ENCODE measurements around the gene REV1.
"Not testable (repeated sequence)": the region's sequence is repeated elsewhere in the genome, so short reads cannot be mapped to it uniquely, and the experiment has no call there.

The REV1 gene

DNA sequence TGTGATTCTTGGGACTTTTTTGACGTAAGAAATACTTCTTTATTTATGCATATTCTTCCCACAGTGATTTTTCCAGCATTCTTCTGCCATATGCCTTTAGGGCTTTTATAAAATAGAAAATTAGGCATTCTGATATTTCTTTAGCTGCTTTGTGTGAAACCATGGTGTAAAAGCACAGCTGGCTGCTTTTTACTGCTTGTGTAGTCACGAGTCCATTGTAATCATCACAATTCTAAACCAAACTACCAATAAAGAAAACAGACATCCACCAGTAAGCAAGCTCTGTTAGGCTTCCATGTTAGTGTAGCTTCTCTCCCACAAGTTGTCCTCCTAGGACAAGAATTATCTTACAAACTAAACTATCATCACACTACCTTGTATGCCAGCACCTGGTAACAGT lies 90.0 kb downstream of the REV1 start:
- DNase-seq: no peak

DNA sequence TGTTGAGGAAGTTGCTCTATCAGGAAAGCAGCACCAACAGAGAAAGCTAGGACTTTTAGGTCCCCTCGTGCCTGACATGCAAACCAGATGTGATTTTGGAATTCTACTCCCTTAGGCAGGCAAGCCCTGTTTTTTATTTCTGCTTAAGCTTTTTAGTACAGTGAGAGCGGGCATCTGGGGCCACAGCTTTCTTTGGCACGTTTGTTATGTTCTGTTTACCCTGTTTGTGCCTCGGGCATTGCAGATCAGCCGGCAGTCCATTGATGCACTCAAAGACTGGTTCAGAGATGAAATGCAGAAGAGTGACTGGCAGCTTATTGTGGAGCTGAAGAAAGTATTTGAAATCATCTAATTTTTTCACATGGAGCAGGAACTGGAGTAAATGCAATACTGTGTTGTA lies 90.8 kb downstream of the REV1 start:
- DNase-seq: no peak

DNA sequence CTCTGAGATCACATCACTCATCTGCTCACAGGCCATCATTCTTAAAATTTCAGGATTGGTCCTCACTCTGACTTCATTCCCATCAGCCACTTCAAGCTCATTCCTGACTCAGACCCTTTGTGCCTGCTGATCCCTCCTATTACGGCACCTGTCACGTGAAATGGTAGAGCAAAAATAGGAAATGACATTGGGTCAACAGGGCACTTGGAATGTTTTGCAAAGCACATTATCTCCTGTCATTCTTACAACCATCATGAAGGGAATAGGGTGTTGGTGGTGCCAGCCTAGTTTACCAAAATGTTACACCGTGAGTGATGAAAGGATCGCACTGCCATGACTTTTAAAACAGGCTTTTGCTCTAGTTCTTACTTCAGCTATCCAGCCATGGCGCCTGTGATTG lies 91.5 kb downstream of the REV1 start:
- DNase-seq: no peak

DNA sequence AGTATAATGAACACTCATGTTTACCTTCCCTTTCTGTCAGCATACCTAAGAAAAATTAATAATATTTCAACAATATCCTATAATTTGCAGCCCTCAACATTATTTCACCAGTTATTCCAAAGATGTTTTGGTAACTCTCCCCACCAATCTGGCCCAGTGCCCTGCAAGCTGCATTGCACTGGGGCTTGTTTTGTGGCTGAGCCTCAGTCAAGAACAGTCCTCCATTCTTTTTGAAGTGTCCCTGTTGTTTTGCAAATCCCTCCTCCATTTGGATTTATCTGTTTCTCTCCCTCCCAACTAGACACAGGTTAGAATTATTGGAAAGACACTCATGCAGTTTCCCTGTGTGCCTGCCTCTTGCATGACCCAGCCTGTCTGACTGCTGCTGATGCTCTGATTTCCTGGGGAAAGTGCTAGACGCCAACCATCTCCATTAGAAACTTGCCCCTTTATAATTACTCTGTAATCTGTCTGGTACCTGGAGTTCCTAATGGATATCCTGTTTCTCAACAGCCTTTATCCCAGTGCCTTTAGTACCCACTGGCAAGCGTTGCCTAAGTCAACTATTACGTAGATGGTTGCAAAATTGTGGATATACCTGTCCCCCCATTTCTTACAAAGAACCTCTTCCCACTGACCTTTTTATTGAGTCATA lies 92.4 kb downstream of the REV1 start:
- DNase-seq: no peak

DNA sequence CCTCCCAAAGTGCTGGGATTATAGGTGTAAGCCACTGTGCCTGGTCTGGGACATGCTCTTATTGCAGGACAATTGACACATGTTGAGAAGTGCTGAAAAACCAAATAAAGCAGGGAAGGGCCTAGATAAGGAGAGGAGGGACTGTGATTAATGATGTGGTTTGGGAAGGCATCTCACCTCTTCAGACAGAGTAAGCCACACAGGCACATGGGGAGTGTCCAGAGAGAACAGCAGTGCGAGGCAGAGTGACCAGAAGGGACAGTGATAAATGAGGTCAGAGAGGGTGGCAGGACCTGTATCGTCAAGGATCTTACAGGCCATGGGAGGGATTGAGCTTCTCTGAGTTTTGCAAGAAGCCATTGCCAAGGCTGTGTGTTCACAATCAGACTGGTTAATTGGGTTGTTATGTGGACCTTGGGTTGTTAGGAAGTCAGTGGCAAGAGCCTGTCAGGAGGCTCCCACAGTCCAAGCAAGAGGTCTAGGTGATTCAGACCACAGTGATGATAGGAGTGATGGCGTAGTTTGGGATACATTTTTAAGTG lies 94.2 kb downstream of the REV1 start:
- DNase-seq: no peak

DNA sequence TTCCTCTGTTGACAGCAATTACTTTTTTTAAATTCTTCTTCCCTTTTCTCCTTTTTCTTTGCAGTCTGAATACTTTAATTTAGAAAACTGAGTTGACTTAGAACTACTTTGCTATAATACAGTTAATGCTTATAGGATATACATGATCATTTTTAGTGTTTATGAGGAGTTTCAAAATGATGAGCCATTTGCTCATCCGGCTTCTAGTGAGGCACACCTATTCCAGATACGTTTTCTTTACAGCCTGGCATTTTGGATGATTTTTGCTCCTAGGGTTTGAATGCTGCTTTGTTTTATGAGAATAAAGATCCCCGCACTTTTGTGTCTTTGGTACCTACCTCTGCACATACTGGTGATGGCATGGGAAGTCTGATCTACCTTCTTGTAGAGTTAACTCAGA lies 99.9 kb downstream of the REV1 start:
- no peak for DNase-seq

DNA sequence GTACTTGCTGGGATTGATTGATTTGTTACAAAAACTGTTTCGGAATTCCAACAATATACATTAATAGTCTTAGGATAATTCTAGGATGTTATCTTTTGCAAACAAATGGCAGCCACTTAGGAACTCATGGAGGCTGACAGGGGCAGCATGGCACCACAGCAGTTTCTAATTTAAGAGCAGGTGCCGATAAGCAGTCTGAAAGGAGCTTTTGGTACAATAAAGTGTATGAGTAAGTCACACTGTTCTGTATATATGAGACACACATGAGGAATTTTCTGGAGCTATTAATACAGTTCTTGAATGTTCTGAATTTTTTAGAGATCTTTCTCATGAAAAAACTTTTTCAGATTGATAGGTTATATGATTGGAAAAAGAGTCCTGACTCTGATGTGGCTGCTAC lies 100.4 kb downstream of the REV1 start:
- no peak for DNase-seq

DNA sequence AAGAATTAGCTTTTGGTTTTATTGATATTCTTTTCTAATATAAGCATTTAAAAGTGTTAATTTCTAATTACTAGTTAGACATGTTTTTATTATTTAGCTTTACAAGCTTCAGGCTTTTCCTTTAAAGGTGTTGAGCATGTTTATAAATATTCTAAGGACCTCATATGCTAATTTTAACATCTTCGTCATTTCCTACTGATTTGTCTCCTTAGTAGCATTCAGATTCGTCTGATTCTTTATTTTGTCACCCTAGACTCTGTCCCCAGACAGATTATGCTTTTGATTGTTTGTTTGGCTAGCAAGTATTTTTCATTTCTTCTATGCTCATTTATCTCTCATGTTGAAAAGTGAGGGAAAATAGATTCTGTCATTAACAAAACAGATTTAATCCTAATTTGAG lies 100.9 kb downstream of the REV1 start:
- no peak for DNase-seq

DNA sequence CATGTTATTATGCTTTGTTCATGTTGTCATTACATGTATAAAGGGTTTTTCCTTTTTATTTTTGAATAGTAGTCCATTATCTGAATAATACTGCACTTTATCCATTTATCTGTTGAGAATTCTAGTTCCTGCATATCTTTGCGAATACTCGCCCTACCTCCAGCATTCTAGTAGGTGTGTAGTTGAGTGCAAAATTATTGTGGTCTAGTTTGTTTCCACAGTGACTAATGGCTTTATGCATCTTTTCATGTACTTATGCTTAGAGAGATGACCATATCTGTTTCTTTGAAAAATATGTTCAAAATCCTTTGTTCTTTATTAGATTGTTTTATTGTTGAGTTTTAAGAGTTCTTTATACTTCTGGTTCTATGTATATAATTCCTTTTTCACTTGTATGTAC lies 103.8 kb downstream of the REV1 start:
- DNase-seq: no peak

DNA sequence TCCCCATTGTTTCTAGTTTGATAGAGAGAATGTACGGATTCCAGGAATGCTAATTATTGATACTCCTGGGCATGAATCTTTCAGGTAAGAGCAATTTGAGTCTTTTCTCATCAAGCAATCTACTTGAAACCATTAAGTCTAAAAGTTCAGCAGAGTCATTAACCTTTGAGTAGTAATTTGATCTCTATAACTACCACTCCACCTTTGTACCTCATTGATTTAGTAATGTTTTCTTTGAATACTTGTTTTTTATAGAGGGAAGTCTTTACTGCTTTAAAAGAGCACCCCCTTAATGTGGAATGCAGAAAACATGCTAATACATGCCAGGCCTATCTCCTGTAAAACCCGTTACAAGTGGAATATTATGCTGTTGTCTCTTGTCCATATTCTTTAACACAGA lies 107.7 kb downstream of the REV1 start:
- no peak for DNase-seq

DNA sequence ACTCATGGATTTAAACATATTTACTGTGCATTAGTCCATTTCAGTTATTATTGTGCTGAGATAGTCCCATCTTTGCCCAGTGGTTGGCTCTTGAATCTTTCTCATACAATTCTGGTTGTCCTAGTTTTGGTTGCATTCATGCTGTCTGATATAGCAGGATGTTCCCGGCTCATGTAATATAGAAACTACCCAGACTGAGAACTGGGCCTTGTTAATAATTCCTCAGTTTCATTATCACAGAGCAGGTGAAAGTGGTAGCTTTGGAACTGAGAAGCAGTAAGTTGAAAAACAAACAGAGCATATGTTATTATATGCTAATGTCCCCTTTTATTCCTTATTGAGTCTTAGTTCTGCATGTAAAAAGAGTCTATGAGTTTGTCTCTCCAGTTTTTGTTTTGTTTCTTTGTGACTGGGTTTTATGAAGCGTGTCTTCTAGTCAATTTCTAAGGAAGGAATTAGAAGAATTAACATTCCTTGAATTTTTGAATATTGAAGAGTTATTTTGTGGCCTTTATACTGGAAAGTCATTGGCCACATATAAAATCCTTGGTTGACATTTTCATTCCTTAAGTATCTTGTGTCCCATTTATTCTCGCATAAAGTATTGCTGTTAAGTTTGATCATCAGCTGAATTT lies 109.3 kb downstream of the REV1 start:
- no peak for DNase-seq

DNA sequence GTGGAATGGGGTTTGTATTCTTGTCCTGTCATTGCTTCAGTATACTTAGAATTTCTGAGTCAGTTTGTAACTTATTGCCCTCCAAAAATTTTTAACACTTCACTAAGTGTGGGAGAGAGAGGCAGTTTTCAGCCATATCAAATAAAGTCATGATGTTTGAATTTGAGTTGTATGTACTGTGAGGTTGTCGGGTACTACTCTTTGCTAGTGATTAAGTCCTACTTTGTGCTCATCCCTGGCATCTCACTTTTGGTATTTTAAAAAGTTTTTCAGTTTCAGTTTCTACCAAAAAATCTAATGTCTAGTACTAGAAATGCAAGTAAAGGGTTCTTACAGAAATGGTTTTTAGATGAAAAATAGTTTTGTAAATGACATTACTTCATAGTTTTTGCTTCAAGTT lies 111.9 kb downstream of the REV1 start:
- no peak for DNase-seq

DNA sequence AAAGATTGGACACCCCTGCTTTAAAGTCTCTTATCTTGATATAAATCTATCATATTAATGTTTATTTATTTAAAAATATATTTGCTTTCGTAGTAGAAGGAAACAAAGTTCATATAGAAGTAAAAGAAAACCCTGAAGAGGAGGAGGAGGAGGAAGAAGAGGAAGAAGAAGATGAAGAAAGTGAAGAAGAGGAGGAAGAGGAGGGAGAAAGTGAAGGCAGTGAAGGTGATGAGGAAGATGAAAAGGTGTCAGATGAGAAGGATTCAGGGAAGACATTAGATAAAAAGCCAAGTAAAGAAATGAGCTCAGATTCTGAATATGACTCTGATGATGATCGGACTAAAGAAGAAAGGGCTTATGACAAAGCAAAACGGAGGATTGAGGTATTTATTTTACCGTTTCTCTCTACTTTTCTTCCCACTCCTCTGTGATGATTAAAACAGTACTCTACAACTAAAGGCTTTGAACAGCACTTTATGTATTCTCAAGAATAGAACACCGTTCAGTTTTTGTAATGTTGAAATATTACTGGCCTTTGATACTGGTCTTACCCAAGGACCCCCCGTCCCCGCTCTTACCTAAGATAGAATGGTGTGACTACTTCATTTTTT lies 113.5 kb downstream of the REV1 start:
- DNase-seq: no peak

DNA sequence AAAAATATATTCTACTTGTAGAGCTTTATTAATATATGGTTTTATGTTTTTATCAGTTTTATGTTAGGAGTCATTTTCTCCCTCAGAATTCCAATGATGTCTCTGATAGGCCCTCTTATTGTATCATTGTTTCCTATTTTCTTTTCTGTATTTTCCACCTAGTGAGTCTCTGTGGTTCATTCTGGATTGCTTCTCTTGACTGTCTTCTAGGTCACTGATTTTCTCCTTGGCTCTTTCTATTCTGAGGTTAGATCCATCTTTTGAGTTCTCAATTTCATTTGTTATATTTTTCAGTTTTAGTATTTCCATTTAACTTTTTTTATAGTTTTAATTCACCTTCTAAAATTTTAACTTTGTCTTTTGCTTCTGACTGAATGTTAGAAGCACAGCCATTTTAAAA lies 115.1 kb downstream of the REV1 start:
- DNase-seq: no peak

DNA sequence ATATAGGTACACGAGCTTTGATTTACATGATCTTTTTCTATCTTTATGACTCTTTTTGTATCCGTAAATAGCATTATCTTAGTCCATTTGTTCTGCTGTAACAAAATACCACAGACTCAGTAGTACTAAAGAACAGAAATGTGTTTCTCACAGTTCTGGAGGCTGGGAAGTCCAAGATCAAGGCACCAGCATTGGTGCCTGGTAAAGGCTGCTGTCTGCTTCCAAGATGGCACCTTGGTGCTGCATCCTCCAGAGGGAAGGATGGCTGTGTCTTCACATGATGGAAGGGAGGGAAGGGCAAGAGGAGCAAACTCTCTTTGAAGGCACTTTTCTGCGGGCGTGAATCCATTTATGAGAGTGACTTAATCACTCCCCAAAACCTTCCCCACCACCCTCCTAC lies 116.7 kb downstream of the REV1 start:
- DNase-seq: no peak

DNA sequence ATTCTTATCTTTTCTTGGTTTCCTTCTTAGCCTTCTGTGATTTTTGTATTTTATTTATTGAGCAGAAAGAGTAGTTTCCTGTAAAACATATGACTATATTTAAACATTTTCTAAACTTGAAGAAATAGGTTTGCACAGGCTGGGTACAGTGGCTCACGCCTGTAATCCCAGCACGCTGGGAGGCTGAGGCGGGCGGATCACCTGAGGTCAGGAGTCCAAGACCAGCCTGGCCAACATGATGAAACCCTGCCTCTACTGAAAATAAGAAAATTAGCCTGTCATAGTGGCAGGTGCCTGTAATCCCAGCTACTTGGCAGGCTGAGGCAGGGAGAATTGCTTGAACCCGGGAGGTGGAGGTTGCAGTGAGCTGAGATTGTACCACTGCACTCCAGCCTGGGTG lies 121.0 kb downstream of the REV1 start:
- not testable (repeated sequence) for DNase-seq

DNA sequence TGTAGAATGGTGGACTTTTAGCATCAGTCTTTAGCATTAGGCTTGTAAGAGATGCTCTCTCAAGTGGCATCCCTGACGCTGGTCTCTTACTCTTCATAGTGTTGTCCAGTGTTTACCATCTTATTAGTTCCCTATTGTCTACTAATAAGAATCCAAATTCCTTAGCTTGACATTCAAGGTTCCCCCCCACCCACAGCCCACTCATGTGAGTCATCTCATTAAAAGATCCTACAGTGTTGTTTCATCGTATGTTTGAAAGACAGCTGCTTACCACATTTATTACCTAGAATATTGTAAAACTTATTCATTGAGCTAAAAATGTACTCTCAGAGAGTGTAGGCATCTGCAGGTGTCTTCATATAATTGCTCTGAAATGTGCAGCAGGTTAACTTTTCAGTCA lies 124.2 kb downstream of the REV1 start:
- DNase-seq: no peak

DNA sequence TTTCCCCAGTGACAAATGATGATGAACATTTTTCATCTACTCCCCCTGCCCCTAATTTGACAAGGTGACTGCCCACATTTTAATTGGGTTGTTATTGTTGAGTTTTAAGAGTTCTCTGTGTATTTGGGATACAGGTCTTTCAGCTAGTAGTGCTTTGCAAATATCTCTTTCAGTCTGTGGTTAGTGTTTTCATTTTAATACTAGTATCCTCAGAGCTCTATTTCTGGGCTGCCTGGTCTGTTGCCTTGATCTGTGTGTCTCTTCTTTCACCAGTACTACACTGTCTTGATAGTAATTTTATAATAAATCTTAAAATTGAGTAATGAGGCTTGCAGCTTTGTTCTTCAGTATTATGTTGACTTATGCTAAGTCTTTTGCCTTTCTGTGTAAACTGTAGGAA lies 133.0 kb downstream of the REV1 start:
- no peak for DNase-seq

DNA sequence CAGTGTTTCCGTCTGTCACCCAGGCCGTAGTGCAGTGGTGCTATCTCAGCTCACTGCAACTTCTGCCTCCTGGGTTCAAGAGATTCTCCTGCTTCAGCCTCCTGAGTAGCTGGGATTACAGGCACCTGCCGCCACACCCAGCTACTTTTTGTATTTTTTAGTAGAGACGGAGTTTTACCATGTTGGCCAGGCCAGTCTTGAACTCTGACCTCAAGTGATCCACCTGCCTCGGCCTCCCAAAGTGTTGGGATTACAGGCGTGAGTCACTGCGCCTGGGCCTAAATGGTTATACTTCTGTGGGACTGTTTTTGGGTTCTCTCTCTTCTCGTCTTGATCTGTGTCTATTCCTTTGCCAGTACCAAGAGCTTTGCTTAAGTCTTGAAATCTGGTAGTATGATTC lies 135.0 kb downstream of the REV1 start:
- DNase-seq: not testable (repeated sequence)

DNA sequence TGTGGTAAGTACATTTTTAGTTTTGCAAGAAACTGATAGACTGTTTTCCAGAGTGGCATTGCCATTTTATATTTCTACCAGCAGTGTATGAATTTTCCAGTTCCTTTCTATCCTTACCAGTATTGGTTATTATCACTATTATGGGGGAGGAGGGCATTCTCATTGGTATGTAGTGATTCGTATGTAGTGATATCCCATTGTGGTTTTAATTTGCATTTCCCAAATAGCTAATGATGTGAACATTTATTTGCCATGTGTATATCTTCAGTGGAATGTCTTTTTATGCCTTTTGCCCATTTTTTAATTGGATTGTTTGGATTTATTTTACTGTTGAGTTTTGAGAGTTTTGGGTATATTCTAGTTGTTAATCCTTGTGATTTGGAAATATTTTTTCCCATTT lies 135.7 kb downstream of the REV1 start:
- DNase-seq: no peak

Data from stimulated activated CD4-positive, alpha-beta T cell treated with anti-CD3 and anti-CD28 coated beads, Interleukin-2, amount 100 ng/mL, for 48 hours (primary cell).